GM12878 (cell line): ENCODE results near the gene PROB1. TPM values are rescaled to one million over a fixed set of nuclear protein-coding genes. Genes with fewer than 3 reads are reported as not detected.

Experiments used
- DPF2 ChIP-seq: fragments of 450-650 bp; IDR thresholded peaks from 2 replicates; pipeline ENCODE4 v1.6.1; 2017; ENCODE audit warnings: mild to moderate bottlenecking
- EGR1 ChIP-seq, 2 experiments: IDR thresholded peaks; 1 replicate in 1 of 2; 2 replicates in 1 of 2; pipeline ENCODE4 v1.6.1; 2011 to 2012; ENCODE audit warnings: low read depth in 2 of 2, low read length in 2 of 2, borderline replicate concordance in 1 of 2, mild to moderate bottlenecking in 1 of 2, moderate library complexity in 1 of 2
- HCFC1 ChIP-seq: fragments of 150-350 bp; IDR thresholded peaks from 2 replicates; pipeline ENCODE4 v1.6.1; 2014; ENCODE audit warnings: low read length
- HDGF ChIP-seq: fragments of 450-650 bp; IDR thresholded peaks from 2 replicates; pipeline ENCODE4 v1.6.1; 2016; ENCODE audit warnings: antibody characterized with exemption
- IKZF1 ChIP-seq: fragments of 450-650 bp; conservative IDR thresholded peaks from 2 replicates; pipeline ENCODE4 v1.6.1; 2017; ENCODE audit warnings: antibody characterized with exemption, mild to moderate bottlenecking
- IKZF2 ChIP-seq, 2 experiments: fragments of 450-650 bp; IDR thresholded peaks; 2 replicates each; pipeline ENCODE4 v1.6.1; 2017; ENCODE audit warnings: mild to moderate bottlenecking in 2 of 2, moderate library complexity in 2 of 2
- LARP7 ChIP-seq: fragments of 450-650 bp; IDR thresholded peaks from 2 replicates; pipeline ENCODE4 v1.6.1; 2017; ENCODE audit warnings: mild to moderate bottlenecking
- MTA3 ChIP-seq: IDR thresholded peaks from 2 replicates; pipeline ENCODE4 v1.6.1; 2012; ENCODE audit warnings: low read length, inconsistent platforms, borderline replicate concordance
- MXI1 ChIP-seq: fragments of 150-350 bp; IDR thresholded peaks from 2 replicates; pipeline ENCODE4 v1.6.1; 2011; ENCODE audit warnings: low read depth, mild to moderate bottlenecking, inconsistent platforms, low read length, improper control_type of control experiment
- NR2F1 ChIP-seq: fragments of 450-650 bp; conservative IDR thresholded peaks from 2 replicates; pipeline ENCODE4 v1.6.1; 2017; ENCODE audit warnings: mild to moderate bottlenecking
- NRF1 ChIP-seq: conservative IDR thresholded peaks from 2 replicates; pipeline ENCODE4 v1.6.1; 2011; ENCODE audit warnings: mild to moderate bottlenecking, low read depth, low read length, improper control_type of control experiment
- POLR2AphosphoS2 ChIP-seq: IDR thresholded peaks from 2 replicates; pipeline ENCODE4 v1.6.1; 2011; ENCODE audit warnings: low read depth, mild to moderate bottlenecking, low read length, improper control_type of control experiment, moderate library complexity
- POLR2AphosphoS5 ChIP-seq: IDR thresholded peaks from 2 replicates; pipeline ENCODE4 v1.6.1; 2011; ENCODE audit warnings: mild to moderate bottlenecking, low read length, inconsistent platforms
- RAD51 ChIP-seq: fragments of 450-650 bp; IDR thresholded peaks from 2 replicates; pipeline ENCODE4 v1.6.1; 2016; ENCODE audit warnings: moderate library complexity, mild to moderate bottlenecking, inconsistent platforms
- RCOR1 ChIP-seq: conservative IDR thresholded peaks from 2 replicates; pipeline ENCODE4 v1.6.1; 2012; ENCODE audit warnings: low read depth, low read length, improper control_type of control experiment
- SMAD1 ChIP-seq: fragments of 450-650 bp; IDR thresholded peaks from 2 replicates; pipeline ENCODE4 v1.6.1; 2018; ENCODE audit warnings: mild to moderate bottlenecking, low read depth; ENCODE audit not compliant: partially characterized antibody
- SMC3 ChIP-seq: IDR thresholded peaks from 2 replicates; pipeline ENCODE4 v1.6.1; 2011; ENCODE audit warnings: low read length, improper control_type of control experiment, borderline replicate concordance
- SP1 ChIP-seq: IDR thresholded peaks from one replicate; pipeline ENCODE4 v1.6.1; 2011; ENCODE audit warnings: low read depth, low read length
- SPI1 ChIP-seq: IDR thresholded peaks from 2 replicates; pipeline ENCODE4 v1.6.1; 2011; ENCODE audit warnings: low read depth, mild to moderate bottlenecking, low read length, moderate library complexity, borderline replicate concordance; ENCODE audit not compliant: insufficient read depth
- TARDBP ChIP-seq: IDR thresholded peaks from 2 replicates; pipeline ENCODE4 v1.6.1; 2016; ENCODE audit warnings: borderline replicate concordance
- TCF12 ChIP-seq: IDR thresholded peaks from 2 replicates; pipeline ENCODE4 v1.6.1; 2011; ENCODE audit warnings: low read depth, mild to moderate bottlenecking, low read length
- polyA plus RNA-seq, 11 experiments: library from polyadenylated mRNA; depleted of rRNA in 4 of 11; unstranded in 6 of 11; stranded (reverse) in 5 of 11; fragments of >200 nt; fragmentation: Nextera tagmentation in 4 of 11; fragmentation: Illumina TruSeq in 1 of 11; extraction: Ambion mirVana in 4 of 11; extraction: Trizol in 1 of 11; gene quantifications; 1 replicate in 1 of 11; 2 replicates in 10 of 11; pipeline versions ENCODE4 v1.2.1 to v1.2.3, GENCODE V29; 2011 to 2016; ENCODE audit warnings: inconsistent platforms in 2 of 11, missing spikeins in 2 of 11, low read depth in 1 of 11
- total RNA-seq, 4 experiments: library from RNA; depleted of rRNA in 3 of 4; stranded (reverse); fragments of >200 nt in 3 of 4; fragmentation: Illumina TruSeq in 1 of 4; extraction: Trizol in 1 of 4; gene quantifications; 2 replicates each; pipeline versions ENCODE4 v1.2.1 to v1.2.3, GENCODE V29; 2013 to 2021
- TF ChIP-seq, protein P1 (sequence below): fragments of 450-650 bp; IDR thresholded peaks from 2 replicates; pipeline ENCODE4 v1.6.1; 2017; ENCODE audit warnings: mild to moderate bottlenecking, moderate library complexity
- TF ChIP-seq, protein P2 (sequence below): fragments of 450-650 bp; IDR thresholded peaks from 2 replicates; pipeline ENCODE4 v1.6.1; 2017; ENCODE audit warnings: mild to moderate bottlenecking, moderate library complexity

Gene PROB1
- total and polyA plus RNA-seq, 10 of the 15 experiments (the other 5 are each of a cell fraction or from before 2014, with no cell fraction given) = 0.14 to 8.1 (median 2.9) TPM

DNA sequence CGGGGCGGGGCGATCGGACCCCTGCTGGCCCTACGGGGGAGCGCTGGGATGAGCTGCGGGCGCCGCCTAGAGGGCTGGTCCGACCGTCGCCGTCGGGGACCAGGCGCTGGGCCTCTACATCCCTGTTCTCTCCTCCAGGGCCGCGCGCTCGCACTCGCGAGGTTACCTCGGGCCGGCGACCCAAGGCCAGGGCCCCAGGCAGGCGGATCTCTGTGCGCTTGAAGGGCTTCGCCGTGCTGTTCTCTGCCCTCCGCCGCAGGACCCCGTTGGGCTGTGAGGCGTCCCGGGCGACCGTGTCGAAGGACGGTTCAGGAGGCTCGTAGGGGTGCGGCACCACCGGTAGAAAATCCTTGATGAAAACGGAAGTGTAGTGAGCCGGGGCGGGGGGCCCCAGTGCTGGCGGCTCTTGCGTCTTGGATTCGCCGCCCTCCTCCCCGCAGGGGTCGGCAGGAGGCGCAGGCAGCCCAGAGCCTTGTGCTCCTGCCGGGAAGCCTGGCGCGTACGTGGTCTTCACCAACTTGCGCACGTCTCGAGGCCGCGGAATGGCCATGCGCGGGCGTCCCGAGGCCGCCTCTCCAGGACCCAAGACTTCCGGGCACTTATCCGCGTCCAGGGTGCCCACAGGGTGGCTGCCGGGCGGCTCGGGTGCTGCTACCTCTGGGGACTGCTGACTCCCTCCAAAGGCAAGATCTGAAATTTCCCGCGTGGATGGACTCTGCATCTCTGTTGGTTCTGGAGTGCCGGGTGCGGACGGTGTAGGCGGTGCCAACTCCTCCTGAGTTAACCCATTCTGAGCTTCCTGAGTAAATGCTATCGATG is 2.0 kb downstream of the PROB1 start (continued):
- TF ChIP-seq, protein P1, sequence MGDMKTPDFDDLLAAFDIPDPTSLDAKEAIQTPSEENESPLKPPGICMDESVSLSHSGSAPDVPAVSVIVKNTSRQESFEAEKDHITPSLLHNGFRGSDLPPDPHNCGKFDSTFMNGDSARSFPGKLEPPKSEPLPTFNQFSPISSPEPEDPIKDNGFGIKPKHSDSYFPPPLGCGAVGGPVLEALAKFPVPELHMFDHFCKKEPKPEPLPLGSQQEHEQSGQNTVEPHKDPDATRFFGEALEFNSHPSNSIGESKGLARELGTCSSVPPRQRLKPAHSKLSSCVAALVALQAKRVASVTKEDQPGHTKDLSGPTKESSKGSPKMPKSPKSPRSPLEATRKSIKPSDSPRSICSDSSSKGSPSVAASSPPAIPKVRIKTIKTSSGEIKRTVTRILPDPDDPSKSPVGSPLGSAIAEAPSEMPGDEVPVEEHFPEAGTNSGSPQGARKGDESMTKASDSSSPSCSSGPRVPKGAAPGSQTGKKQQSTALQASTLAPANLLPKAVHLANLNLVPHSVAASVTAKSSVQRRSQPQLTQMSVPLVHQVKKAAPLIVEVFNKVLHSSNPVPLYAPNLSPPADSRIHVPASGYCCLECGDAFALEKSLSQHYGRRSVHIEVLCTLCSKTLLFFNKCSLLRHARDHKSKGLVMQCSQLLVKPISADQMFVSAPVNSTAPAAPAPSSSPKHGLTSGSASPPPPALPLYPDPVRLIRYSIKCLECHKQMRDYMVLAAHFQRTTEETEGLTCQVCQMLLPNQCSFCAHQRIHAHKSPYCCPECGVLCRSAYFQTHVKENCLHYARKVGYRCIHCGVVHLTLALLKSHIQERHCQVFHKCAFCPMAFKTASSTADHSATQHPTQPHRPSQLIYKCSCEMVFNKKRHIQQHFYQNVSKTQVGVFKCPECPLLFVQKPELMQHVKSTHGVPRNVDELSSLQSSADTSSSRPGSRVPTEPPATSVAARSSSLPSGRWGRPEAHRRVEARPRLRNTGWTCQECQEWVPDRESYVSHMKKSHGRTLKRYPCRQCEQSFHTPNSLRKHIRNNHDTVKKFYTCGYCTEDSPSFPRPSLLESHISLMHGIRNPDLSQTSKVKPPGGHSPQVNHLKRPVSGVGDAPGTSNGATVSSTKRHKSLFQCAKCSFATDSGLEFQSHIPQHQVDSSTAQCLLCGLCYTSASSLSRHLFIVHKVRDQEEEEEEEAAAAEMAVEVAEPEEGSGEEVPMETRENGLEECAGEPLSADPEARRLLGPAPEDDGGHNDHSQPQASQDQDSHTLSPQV = 0 out of 2 replicates have a peak, but pooled peaks have one; percentile 63
- peak; percentile 40; the same call in 1 of the 2 replicates for TF ChIP-seq SMC3
- TF ChIP-seq LARP7 = peak; percentile 57
- TF ChIP-seq HCFC1 = peak; percentile 47; the same call in 1 of the 2 replicates
- TF ChIP-seq RCOR1 = no peak
- peak in 1 of 2 experiments; percentile 28; a peak in 1 of 4 replicates for TF ChIP-seq IKZF2 (IDR thresholded peaks at IDR 0.05)
- 0 out of 2 replicates have a peak, but pooled peaks have one; percentile 29 for TF ChIP-seq NRF1
- TF ChIP-seq, protein P2, sequence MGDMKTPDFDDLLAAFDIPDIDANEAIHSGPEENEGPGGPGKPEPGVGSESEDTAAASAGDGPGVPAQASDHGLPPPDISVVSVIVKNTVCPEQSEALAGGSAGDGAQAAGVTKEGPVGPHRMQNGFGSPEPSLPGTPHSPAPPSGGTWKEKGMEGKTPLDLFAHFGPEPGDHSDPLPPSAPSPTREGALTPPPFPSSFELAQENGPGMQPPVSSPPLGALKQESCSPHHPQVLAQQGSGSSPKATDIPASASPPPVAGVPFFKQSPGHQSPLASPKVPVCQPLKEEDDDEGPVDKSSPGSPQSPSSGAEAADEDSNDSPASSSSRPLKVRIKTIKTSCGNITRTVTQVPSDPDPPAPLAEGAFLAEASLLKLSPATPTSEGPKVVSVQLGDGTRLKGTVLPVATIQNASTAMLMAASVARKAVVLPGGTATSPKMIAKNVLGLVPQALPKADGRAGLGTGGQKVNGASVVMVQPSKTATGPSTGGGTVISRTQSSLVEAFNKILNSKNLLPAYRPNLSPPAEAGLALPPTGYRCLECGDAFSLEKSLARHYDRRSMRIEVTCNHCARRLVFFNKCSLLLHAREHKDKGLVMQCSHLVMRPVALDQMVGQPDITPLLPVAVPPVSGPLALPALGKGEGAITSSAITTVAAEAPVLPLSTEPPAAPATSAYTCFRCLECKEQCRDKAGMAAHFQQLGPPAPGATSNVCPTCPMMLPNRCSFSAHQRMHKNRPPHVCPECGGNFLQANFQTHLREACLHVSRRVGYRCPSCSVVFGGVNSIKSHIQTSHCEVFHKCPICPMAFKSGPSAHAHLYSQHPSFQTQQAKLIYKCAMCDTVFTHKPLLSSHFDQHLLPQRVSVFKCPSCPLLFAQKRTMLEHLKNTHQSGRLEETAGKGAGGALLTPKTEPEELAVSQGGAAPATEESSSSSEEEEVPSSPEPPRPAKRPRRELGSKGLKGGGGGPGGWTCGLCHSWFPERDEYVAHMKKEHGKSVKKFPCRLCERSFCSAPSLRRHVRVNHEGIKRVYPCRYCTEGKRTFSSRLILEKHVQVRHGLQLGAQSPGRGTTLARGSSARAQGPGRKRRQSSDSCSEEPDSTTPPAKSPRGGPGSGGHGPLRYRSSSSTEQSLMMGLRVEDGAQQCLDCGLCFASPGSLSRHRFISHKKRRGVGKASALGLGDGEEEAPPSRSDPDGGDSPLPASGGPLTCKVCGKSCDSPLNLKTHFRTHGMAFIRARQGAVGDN = peak; percentile 56; the same call in 1 of the 2 replicates
- no peak for TF ChIP-seq MTA3
- peak; percentile 26 for TF ChIP-seq SP1
- TF ChIP-seq SMAD1 = no peak
- 0 out of 2 replicates have a peak, but pooled peaks have one; percentile 41 for TF ChIP-seq POLR2AphosphoS2
- peak; percentile 56; the same call in 1 of the 2 replicates for TF ChIP-seq DPF2
- peak; percentile 56 for TF ChIP-seq POLR2AphosphoS5
- peak; percentile 64; the same call in 1 of the 2 replicates for TF ChIP-seq NR2F1
- TF ChIP-seq EGR1 (IDR thresholded peaks at IDR 0.05; ENCODE audit: borderline replicate concordance in 1 of 2, low read depth in 2 of 2, low read length in 2 of 2) = peak in 1 of 2 experiments; percentile 8; a peak in 1 of 3 replicates
- no peak for TF ChIP-seq TARDBP
- TF ChIP-seq MXI1 = no peak
- peak; percentile 56 for TF ChIP-seq SPI1
- TF ChIP-seq HDGF = peak; percentile 38; the same call in 1 of the 2 replicates
- TF ChIP-seq IKZF1 = peak; percentile 96
- no peak for TF ChIP-seq RAD51
- 0 out of 2 replicates have a peak, but pooled peaks have one; percentile 30 for TF ChIP-seq TCF12
